Caco-2 (cell line): ENCODE measurements around the gene SNAI3. TPM values are rescaled to one million over a fixed set of nuclear protein-coding genes. Genes with fewer than 3 reads are reported as not detected.

ENCODE experiments used
- BruUV-seq: library from RNA; stranded (reverse); fragments of 400-500 nt; replicated peaks from 2 replicates; lab custom pipeline; 2021; lab: Mats Ljungman, UMichigan
- CTCF ChIA-PET: fragments of 300-600 bp; sonication (Branson Sonifier 250); formaldehyde crosslinking; loops from one replicate; lab custom pipeline; 2022; ENCODE audit warnings: antibody characterized with exemption; lab: Charles Lee
- POLR2A ChIA-PET: fragments of 300-600 bp; sonication (Branson Sonifier 250); formaldehyde crosslinking; loops from one replicate; lab custom pipeline; 2022; ENCODE audit warnings: antibody characterized with exemption; lab: Charles Lee
- DNase-seq, 2 experiments: peaks; one replicate each; pipeline versions ENCODE4 v3.0.0 to v3.0.0-alpha.2; 2020 to 2022
- H3K27me3 ChIP-seq: replicated peaks from 2 replicates; pipeline ENCODE4 v1.6.0; 2011; ENCODE audit warnings: low read length; ENCODE audit not compliant: control insufficient read depth, insufficient read depth
- H3K36me3 ChIP-seq: 2 replicates; pipeline ENCODE4 v1.5.1; 2011; ENCODE audit warnings: low read length; ENCODE audit not compliant: control insufficient read depth, insufficient read depth
- H3K4me1 ChIP-seq: fragments of 250-450 bp; sonication (Bioruptor Pico); 2 replicates; pipeline ENCODE4 v1.5.1; 2020; ENCODE audit warnings: mild to moderate bottlenecking
- H3K4me3 ChIP-seq: 2 replicates; pipeline ENCODE4 v1.5.1; 2011; ENCODE audit warnings: low read depth, mild to moderate bottlenecking, control low read depth, low read length
- H3K9me3 ChIP-seq: fragments of 250-450 bp; sonication (Bioruptor Pico); 2 replicates; pipeline ENCODE4 v1.5.1; 2020; ENCODE audit warnings: mild to moderate bottlenecking, moderate library complexity
- H3K27ac Mint-ChIP-seq: one replicate; pipeline ENCODE4 v1.8.0; 2022; ENCODE audit warnings: mixed read lengths; ENCODE audit not compliant: unreplicated experiment
- H3K27me3 Mint-ChIP-seq: one replicate; pipeline ENCODE4 v1.8.0; 2022; ENCODE audit warnings: mixed read lengths; ENCODE audit not compliant: insufficient read depth, unreplicated experiment
- H3K36me3 Mint-ChIP-seq: one replicate; pipeline ENCODE4 v1.8.0; 2022; ENCODE audit warnings: mild to moderate bottlenecking, mixed read lengths; ENCODE audit not compliant: insufficient read depth, unreplicated experiment
- H3K4me1 Mint-ChIP-seq: one replicate; pipeline ENCODE4 v1.8.0; 2022; ENCODE audit warnings: low read depth, mixed read lengths; ENCODE audit not compliant: unreplicated experiment
- H3K4me3 Mint-ChIP-seq: one replicate; pipeline ENCODE4 v1.8.0; 2022; ENCODE audit warnings: mild to moderate bottlenecking, moderate library complexity, mixed read lengths; ENCODE audit not compliant: unreplicated experiment
- H3K9me3 Mint-ChIP-seq: one replicate; pipeline ENCODE4 v1.8.0; 2022; ENCODE audit warnings: mixed read lengths; ENCODE audit not compliant: unreplicated experiment
- intact Hi-C: fragments of 100-400 bp; cut with micrococcal nuclease; formaldehyde crosslinking; loops from one replicate; pipeline ENCODE4 v1.10.0; 2022; ENCODE audit not compliant: unreplicated experiment
- total RNA-seq: library from RNA; stranded (reverse); gene quantifications from 2 replicates; pipeline ENCODE4 v1.2.3, GENCODE V29; 2022
- TF ChIP-seq, protein P1 (sequence below), 2 experiments: fragments of 200-600 bp in 1 of 2; IDR thresholded peaks; 1 replicate in 1 of 2; 2 replicates in 1 of 2; pipeline versions ENCODE4 v1.5.1 to v1.8.0; 2011 to 2022; ENCODE audit warnings: antibody characterized with exemption in 1 of 2, control low read depth in 1 of 2, inconsistent platforms in 1 of 2, low read depth in 1 of 2, low read length in 1 of 2, mild to moderate bottlenecking in 1 of 2, moderate library complexity in 1 of 2; ENCODE audit not compliant: insufficient read depth in 1 of 2, severe bottlenecking in 1 of 2, unreplicated experiment in 1 of 2

The SNAI3 gene
- total RNA-seq, 1 experiment from 2014 or later = 3.5 TPM

DNA sequence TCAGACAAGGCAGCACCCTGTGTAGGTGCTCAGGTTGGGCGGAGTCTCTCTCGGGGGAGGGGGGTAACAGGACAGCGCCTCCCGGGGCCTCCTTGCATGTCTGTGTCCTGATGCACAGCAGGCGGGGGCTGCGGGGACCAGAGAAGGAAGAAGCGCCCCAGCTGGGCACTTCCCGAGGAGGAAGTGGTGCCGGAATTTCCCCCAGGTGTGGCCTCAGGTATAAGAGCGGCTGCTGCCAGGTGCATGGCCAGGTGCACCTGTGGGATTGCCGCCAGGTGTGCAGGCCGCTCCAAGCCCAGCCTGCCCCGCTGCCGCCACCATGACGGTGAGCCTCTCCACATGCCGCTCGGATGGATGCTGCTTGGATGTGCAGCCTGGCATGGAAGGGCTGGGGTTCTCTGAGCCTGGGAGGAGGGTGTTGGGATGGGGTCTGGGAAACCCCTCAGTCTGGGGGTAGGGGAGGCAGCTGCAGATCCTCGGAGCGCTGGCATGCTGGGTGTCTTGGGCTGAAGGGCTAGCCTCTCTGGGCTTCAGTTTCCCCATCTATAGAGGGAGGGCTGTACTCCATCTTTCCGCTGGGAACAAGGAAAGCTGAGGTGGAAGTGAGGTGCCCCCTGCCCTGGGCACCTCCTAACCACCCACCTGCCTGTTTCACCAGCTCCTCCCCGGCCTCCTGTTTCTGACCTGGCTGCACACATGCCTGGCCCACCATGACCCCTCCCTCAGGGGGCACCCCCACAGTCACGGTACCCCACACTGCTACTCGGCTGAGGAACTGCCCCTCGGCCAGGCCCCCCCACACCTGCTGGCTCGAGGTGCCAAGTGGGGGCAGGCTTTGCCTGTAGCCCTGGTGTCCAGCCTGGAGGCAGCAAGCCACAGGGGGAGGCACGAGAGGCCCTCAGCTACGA lies 47.7 kb downstream of the SNAI3 start, which contains the start of gene IL17C:
Gene IL17C (plus strand): TSS at position 250 of the 908 bp plus-strand sequence. CDS start 70 bp downstream, at position 320.
- no peaks in the 10 kb centered on the region for H3K27me3 Mint-ChIP-seq
- POLR2A ChIA-PET = interaction anchor here (0.6 kb wide), 1 partner anchor 79 kb away, joined by 3 read pairs; no protein-coding TSS in a partner anchor

DNA sequence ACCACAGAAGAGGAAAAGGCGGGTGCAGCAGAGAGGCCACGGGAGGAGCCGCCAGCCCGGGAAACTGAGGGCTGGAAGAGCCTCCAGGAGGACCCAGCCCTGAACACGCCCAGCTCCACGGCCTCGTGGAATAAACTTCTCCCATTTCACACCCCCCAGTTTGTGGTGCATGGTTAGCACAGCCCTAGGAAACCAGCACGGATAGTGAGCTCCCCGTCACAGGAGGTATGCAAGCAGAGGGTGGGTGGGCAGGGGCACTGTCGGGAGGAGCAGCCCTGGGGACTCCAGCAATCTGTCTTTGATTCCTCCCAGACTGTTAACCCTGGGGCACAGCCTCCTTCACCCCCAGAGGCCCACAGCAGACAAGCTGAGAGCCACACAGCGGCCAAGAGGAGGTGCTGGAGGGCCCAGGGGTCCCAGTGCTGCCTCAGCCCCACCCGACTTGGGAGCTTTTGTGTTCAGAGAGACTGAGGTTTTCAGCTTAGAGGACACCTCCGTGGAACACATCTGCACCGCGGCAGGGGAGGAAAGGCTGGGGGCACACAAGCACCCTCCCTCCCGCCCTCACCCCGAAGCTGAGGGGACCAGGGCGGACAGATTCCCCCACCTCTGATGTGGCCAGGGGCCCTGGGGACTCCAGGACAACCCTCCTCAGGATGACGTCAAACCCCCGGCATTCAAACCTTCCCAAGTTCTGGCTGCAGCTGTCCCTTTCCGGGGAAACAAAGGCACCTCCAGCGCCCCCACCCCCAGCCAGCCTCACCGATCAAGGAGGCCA lies 49.6 kb downstream of the SNAI3 start:
- Histone ChIP-seq H3K9me3 (no peaks in the 10 kb centered on the region), H3K27me3 (no peaks in the 10 kb centered on the region), H3K4me1 (peaks cover 12% of the 10 kb centered on the region; the same call in 1 of the 2 replicates), H3K36me3 (no peaks in the 10 kb centered on the region), H3K4me3 (no peak overlapping the region)
- Mint-ChIP-seq H3K27ac (no peak overlapping the region), H3K9me3 (no peaks in the 10 kb centered on the region), H3K27me3 (no peaks in the 10 kb centered on the region), H3K4me1 (no peaks in the 10 kb centered on the region), H3K36me3 (peaks cover 79% of the 10 kb centered on the region), H3K4me3 (no peak overlapping the region)
- DNase-seq = no peak
- ChIA-PET POLR2A (interaction anchor here (0.7 to 1.0 kb wide), 2 partner anchors 8 to 10 kb away, joined by 4 read pairs; no protein-coding TSS in a partner anchor), CTCF (interaction anchor here (0.6 to 1.3 kb wide), 6 partner anchors 10 to 830 kb away, joined by 3 to 10 read pairs (median 4); partner anchors contain the start of gene MVD)
- intact Hi-C loops = no loop called here
- TF ChIP-seq, protein P1, sequence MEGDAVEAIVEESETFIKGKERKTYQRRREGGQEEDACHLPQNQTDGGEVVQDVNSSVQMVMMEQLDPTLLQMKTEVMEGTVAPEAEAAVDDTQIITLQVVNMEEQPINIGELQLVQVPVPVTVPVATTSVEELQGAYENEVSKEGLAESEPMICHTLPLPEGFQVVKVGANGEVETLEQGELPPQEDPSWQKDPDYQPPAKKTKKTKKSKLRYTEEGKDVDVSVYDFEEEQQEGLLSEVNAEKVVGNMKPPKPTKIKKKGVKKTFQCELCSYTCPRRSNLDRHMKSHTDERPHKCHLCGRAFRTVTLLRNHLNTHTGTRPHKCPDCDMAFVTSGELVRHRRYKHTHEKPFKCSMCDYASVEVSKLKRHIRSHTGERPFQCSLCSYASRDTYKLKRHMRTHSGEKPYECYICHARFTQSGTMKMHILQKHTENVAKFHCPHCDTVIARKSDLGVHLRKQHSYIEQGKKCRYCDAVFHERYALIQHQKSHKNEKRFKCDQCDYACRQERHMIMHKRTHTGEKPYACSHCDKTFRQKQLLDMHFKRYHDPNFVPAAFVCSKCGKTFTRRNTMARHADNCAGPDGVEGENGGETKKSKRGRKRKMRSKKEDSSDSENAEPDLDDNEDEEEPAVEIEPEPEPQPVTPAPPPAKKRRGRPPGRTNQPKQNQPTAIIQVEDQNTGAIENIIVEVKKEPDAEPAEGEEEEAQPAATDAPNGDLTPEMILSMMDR (IDR thresholded peaks at IDR 0.05; ENCODE audit: insufficient read depth in 1 of 2, low read depth in 1 of 2, low read length in 1 of 2, severe bottlenecking in 1 of 2, unreplicated experiment in 1 of 2) = no peak
- no TSS peak for BruUV-seq

More for the DNA sequence above, 47.7 kb downstream of the SNAI3 start, which contains the start of gene IL17C:
- no peaks in the 10 kb centered on the region for H3K36me3 ChIP-seq
- no peaks in the 10 kb centered on the region for H3K27me3 ChIP-seq
- peaks cover 12% of the 10 kb centered on the region; the same call in 1 of the 2 replicates for H3K4me1 ChIP-seq
- H3K4me3 Mint-ChIP-seq = no peak within 1 kb of the TSS
- peak in 1 of 2 experiments; percentile 37 for DNase-seq
- H3K27ac Mint-ChIP-seq = peak within 1 kb of the TSS; percentile 26
- TF ChIP-seq, protein P1 (IDR thresholded peaks at IDR 0.05; ENCODE audit: insufficient read depth in 1 of 2, low read depth in 1 of 2, low read length in 1 of 2, severe bottlenecking in 1 of 2, unreplicated experiment in 1 of 2) = no peak
- H3K4me1 Mint-ChIP-seq = no peaks in the 10 kb centered on the region
- no peaks in the 10 kb centered on the region for H3K9me3 ChIP-seq
- intact Hi-C loops = no loop called here
- no TSS peak for BruUV-seq
- CTCF ChIA-PET = interaction anchor here (0.6 to 1.2 kb wide), 2 partner anchors 46 to 99 kb away, joined by 3 read pairs; no protein-coding TSS in a partner anchor
- H3K4me3 ChIP-seq = no peak within 1 kb of the TSS
- peaks cover 68% of the 10 kb centered on the region for H3K36me3 Mint-ChIP-seq
- no peaks in the 10 kb centered on the region for H3K9me3 Mint-ChIP-seq
